Adrenal gland (tissue), 5 donors: ENCODE data around the gene FCF1.
A peak's percentile ranks its signal among the peaks of the same experiment; 100 is the strongest.

Experiments
- CTCF ChIP-seq, 6 experiments: fragments of 450-650 bp in 4 of 6; fragments of 200-600 bp in 2 of 6; sonication (generic) in 1 of 6; IDR thresholded peaks; 1 replicate in 5 of 6; 2 replicates in 1 of 6; pipeline versions ENCODE4 v1.5.1 to v1.8.0; 2016 to 2021; ENCODE audit warnings: antibody characterized with exemption in 6 of 6, mild to moderate bottlenecking in 2 of 6, moderate library complexity in 1 of 6
- POLR2A ChIP-seq, 2 donors: fragments of 450-650 bp; IDR thresholded peaks; one replicate each; pipeline ENCODE4 v1.6.1; 2017; ENCODE audit warnings: antibody characterized with exemption in 2 of 2, mild to moderate bottlenecking in 2 of 2, moderate library complexity in 1 of 2
- donor health status: DM: no; HTN: no; CAD: no.

- TF ChIP-seq CTCF (IDR thresholded peaks at IDR 0.05) (peak in 4 of 6 experiments; percentile 36 to 48 (median 40)), POLR2A (IDR thresholded peaks at IDR 0.05) (peak; percentile 80 to 87)
Observed at GRCh38 chr14:74762917-74763802, 50.2 kb downstream of the FCF1 start, which contains the start of gene YLPM1.
